Breast epithelium (tissue), 4 donors: ENCODE measurements around the gene OSTC. TPM values are rescaled to one million over a fixed set of nuclear protein-coding genes. Genes with fewer than 3 reads are reported as not detected.

ENCODE experiments used
- DNase-seq, 2 donors: peaks; one replicate each; pipeline ENCODE4 v3.0.0-alpha.2; 2019; ENCODE audit warnings: low spot score in 2 of 2
- H3K27ac ChIP-seq, 2 donors: fragments of 200-600 bp; sonication (generic) in 1 of 2; one replicate each; pipeline ENCODE4 v1.5.1; 2016 to 2019; ENCODE audit warnings: mild to moderate bottlenecking in 1 of 2
- H3K27me3 ChIP-seq, 2 donors: fragments of 200-600 bp; sonication (generic) in 1 of 2; one replicate each; pipeline versions ENCODE4 v1.5.1 to v1.6.0; 2017 to 2019; ENCODE audit warnings: control low read depth in 1 of 2, mild to moderate bottlenecking in 1 of 2
- H3K36me3 ChIP-seq: fragments of 200-600 bp; one replicate; pipeline ENCODE4 v1.5.1; 2019
- H3K4me1 ChIP-seq, 2 donors: fragments of 200-600 bp; sonication (generic); one replicate each; pipeline ENCODE4 v1.5.1; 2016 to 2019; ENCODE audit warnings: control low read depth in 1 of 2
- H3K4me3 ChIP-seq, 3 donors: fragments of 200-600 bp; sonication (generic); 1 replicate in 2 of 3; 2 replicates in 1 of 3; pipeline ENCODE4 v1.5.1; 2016 to 2019; ENCODE audit warnings: mild to moderate bottlenecking in 3 of 3, moderate library complexity in 2 of 3
- H3K9me3 ChIP-seq, 2 donors: fragments of 200-600 bp; sonication (generic) in 1 of 2; one replicate each; pipeline ENCODE4 v1.5.1; 2016 to 2019; ENCODE audit warnings: control low read depth in 1 of 2
- POLR2A ChIP-seq: fragments of 450-650 bp; IDR thresholded peaks from one replicate; pipeline ENCODE4 v1.6.1; 2016; ENCODE audit warnings: antibody characterized with exemption, mild to moderate bottlenecking, moderate library complexity
- POLR2AphosphoS5 ChIP-seq, 3 donors: sonication (generic); formaldehyde crosslinking; IDR thresholded peaks; one replicate each; pipeline ENCODE4 v1.6.1; 2017; ENCODE audit warnings: antibody characterized with exemption in 3 of 3
- intact Hi-C: fragments of 100-400 bp; cut with DNase I; formaldehyde crosslinking; loops from one replicate; pipeline ENCODE4 v1.15.1; 2023; ENCODE audit warnings: low total_unique reads
- total RNA-seq, 3 donors: library from RNA; depleted of rRNA; stranded (reverse); fragments of >200 nt; gene quantifications; one replicate each; pipeline ENCODE4 v1.1.0, GENCODE V29; 2016
- TF ChIP-seq, protein P1 (sequence below), 3 donors: fragments of 450-650 bp; IDR thresholded peaks; one replicate each; pipeline ENCODE4 v1.5.1; 2016 to 2017; ENCODE audit warnings: antibody characterized with exemption in 3 of 3, mild to moderate bottlenecking in 3 of 3, moderate library complexity in 3 of 3

The OSTC gene
- 10 to 100 TPM; 53.4 to 84.6 (median 63.1) TPM for total RNA-seq

DNA sequence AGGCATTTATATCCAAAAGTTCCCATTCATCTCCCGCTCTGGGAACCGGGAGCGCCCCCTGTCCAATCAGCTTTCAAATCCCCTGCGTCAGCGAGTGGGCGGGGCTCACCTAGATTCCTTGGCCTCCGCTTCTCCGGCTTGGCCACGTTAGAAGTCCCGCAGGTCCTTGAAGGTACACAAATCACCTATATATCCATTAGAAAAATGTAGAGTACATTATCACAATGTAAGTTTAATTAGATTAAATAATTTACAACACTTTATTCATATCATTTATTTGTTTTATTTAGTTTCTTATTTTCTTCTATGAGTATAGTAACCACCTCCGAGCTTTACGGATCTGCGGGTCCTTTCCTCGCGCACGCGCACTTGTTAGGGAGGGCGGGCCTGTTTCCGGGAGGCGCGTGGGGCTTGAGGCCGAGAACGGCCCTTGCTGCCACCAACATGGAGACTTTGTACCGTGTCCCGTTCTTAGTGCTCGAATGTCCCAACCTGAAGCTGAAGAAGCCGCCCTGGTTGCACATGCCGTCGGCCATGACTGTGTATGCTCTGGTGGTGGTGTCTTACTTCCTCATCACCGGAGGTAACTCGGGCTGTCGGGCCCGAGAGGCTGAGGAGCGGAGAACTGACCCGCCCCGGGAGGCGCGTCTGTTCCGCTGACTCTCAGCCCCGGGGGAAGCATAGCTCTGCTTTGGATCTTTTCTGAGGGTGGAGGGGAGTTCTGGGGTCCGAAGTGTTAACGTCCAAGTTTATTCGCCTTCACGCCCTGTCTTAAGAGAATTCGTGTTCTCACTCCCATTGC is at the start of gene OSTC:
OSTC (plus strand) TSS at position 388 of the 802 bp plus-strand sequence; CDS start at position 445, 57 bp downstream.
- Histone ChIP-seq H3K9me3 (no peaks in the 10 kb centered on the region), H3K27ac (peak within 1 kb of the TSS; percentile 88), H3K4me1 (no peaks in the 10 kb centered on the region), H3K27me3 (no peaks in the 10 kb centered on the region), H3K4me3 (peak within 1 kb of the TSS; percentile 72 to 78 (median 77)), H3K36me3 (no peaks in the 10 kb centered on the region)
- intact Hi-C loops, result no loop called here
- peak; percentile 92 for DNase-seq
- TF ChIP-seq, protein P1, sequence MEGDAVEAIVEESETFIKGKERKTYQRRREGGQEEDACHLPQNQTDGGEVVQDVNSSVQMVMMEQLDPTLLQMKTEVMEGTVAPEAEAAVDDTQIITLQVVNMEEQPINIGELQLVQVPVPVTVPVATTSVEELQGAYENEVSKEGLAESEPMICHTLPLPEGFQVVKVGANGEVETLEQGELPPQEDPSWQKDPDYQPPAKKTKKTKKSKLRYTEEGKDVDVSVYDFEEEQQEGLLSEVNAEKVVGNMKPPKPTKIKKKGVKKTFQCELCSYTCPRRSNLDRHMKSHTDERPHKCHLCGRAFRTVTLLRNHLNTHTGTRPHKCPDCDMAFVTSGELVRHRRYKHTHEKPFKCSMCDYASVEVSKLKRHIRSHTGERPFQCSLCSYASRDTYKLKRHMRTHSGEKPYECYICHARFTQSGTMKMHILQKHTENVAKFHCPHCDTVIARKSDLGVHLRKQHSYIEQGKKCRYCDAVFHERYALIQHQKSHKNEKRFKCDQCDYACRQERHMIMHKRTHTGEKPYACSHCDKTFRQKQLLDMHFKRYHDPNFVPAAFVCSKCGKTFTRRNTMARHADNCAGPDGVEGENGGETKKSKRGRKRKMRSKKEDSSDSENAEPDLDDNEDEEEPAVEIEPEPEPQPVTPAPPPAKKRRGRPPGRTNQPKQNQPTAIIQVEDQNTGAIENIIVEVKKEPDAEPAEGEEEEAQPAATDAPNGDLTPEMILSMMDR (IDR thresholded peaks at IDR 0.05), result no peak
- peak; percentile 71 to 79 (median 77) for TF ChIP-seq POLR2AphosphoS5 (IDR thresholded peaks at IDR 0.05)
- TF ChIP-seq POLR2A, result peak; percentile 70

DNA sequence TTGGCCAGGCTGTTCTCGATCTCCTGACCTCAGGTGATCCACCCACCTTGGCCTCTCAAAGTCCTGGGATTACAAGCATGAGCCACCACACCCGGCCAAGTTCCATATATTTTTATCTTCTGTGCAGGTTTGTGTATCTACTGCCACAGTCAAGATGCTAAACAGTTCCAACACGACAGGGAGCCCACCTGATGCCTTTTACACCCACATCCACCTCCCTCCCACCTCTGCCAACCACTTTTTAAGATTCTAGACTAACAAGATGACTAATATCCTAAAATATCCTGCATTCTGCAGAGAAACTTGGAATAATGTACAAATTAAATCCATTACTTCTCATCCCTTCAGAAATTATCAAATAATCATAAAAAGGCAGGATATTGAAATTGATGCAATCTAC is 49.3 kb upstream of the OSTC start:
- no peaks in the 10 kb centered on the region for H3K9me3 ChIP-seq
- H3K4me1 ChIP-seq, result no peaks in the 10 kb centered on the region
- DNase-seq, result no peak
- no peak overlapping the region for H3K27ac ChIP-seq
- intact Hi-C loops, result no loop called here
- no peaks in the 10 kb centered on the region for H3K36me3 ChIP-seq
- H3K4me3 ChIP-seq, result no peak overlapping the region
- H3K27me3 ChIP-seq, result no peaks in the 10 kb centered on the region
- TF ChIP-seq POLR2AphosphoS5 (IDR thresholded peaks at IDR 0.05), result no peak
- TF ChIP-seq, protein P1 (IDR thresholded peaks at IDR 0.05), result no peak
- no peak for TF ChIP-seq POLR2A

DNA sequence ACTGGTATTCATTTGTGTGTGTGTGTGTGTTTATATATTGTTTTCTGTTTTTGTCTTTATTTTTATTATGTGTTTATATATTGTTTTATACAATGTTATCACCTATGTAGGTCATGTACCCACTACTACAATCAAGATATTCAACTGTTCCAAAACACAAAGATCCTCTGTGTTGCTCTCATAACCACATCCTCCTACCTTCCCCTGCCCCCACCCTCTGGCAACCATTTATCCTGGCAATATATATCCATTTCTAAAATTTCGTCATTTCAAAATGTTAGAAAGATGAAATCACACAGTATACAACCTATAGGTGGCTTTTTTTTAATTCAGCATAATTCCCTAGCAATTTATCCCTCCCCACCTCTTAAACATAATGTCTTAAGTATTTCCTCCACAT is 48.9 kb upstream of the OSTC start:
- H3K27ac ChIP-seq, result no peak overlapping the region
- TF ChIP-seq, protein P1 (IDR thresholded peaks at IDR 0.05), result no peak
- no peak for TF ChIP-seq POLR2AphosphoS5 (IDR thresholded peaks at IDR 0.05)
- no peak for TF ChIP-seq POLR2A
- intact Hi-C loops, result no loop called here

DNA sequence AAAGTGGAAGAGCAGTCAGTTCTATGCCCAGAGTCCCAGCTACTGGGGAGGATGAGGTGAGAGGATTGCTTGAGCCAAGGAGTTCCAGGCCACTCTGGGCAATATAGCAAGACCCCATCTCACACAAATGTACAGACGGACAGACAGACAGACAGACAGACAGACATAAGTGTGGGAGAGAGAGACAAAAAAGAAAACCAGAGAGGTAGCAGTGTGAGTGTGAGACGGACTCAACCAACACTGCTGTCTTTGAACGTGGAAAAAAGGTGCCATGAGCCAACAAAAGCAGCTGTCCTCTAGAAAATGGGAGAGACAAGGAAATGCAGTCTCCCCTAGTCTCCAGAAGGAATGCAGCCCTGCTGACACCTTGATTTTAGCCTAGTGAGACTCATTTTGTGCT is 48.2 kb upstream of the OSTC start:
- H3K9me3 ChIP-seq, result no peaks in the 10 kb centered on the region
- H3K27me3 ChIP-seq, result no peaks in the 10 kb centered on the region
- TF ChIP-seq POLR2AphosphoS5 (IDR thresholded peaks at IDR 0.05), result no peak
- no peak for TF ChIP-seq POLR2A
- TF ChIP-seq, protein P1 (IDR thresholded peaks at IDR 0.05), result no peak
- no peak overlapping the region for H3K4me3 ChIP-seq
- no peaks in the 10 kb centered on the region for H3K4me1 ChIP-seq
- H3K27ac ChIP-seq, result no peak overlapping the region
- H3K36me3 ChIP-seq, result no peaks in the 10 kb centered on the region
- DNase-seq, result no peak
- intact Hi-C loops, result no loop called here

More for the DNA sequence above, 48.9 kb upstream of the OSTC start:
- H3K4me3 ChIP-seq, result no peak overlapping the region
- DNase-seq, result no peak
- no peaks in the 10 kb centered on the region for H3K36me3 ChIP-seq
- H3K9me3 ChIP-seq, result no peaks in the 10 kb centered on the region
- H3K4me1 ChIP-seq, result no peaks in the 10 kb centered on the region
- no peaks in the 10 kb centered on the region for H3K27me3 ChIP-seq

DNA sequence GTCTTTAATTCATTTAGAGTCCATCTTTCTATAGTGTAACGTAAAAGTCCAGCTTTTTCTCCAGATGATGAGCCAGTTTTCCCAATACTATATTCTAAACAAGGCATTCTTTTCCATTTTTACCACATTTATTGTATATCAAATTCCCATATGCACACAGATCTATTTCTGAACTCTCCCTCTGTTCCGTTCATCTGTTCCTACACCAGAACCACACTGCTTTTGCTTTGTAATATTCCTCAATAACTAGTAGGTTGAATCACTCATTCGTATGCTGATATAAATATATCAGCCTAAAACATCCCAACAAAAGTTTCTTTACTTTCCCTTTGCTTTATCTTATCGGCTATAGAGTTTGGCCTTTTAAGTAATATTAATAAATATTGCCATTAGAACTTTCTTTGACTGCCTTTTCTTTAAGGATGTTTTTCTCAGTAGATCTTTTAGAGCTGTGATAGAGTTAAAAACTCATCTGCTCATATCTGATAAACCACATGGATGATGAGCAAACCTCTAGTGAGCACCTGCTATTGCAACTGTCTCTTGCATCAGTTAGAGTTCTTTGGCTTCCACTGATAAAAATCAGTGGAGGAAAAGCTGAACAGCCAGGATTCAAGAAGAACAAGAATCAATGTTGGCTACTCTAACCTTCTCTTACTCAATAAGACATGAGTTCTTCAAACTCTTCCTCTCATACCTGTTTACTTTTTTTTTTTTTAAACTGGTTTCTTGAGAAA is 43.2 kb upstream of the OSTC start:
- no peak for DNase-seq
- H3K27ac ChIP-seq, result no peak overlapping the region
- no peak overlapping the region for H3K4me3 ChIP-seq
- intact Hi-C loops, result no loop called here
- no peaks in the 10 kb centered on the region for H3K36me3 ChIP-seq
- H3K4me1 ChIP-seq, result no peaks in the 10 kb centered on the region
- no peaks in the 10 kb centered on the region for H3K27me3 ChIP-seq
- no peaks in the 10 kb centered on the region for H3K9me3 ChIP-seq
- no peak for TF ChIP-seq POLR2AphosphoS5 (IDR thresholded peaks at IDR 0.05)
- no peak for TF ChIP-seq POLR2A
- TF ChIP-seq, protein P1 (IDR thresholded peaks at IDR 0.05), result no peak
